Neural cell (in vitro differentiated cells): ENCODE measurements around the gene C1orf21. TPM values are rescaled to one million over a fixed set of nuclear protein-coding genes. Genes with fewer than 3 reads are reported as not detected.

Experiments
- H2AFZ ChIP-seq: fragments of 200-600, 300-800 bp; sonication (generic), shearing (Covaris generic); 2 replicates; pipeline ENCODE4 v1.6.0; 2014; ENCODE audit warnings: low read depth, mild to moderate bottlenecking, antibody characterized with exemption, low read length, moderate library complexity
- H3F3A ChIP-seq: fragments of 200-600 bp; shearing (Covaris generic); 2 replicates; pipeline ENCODE4 v1.6.1; 2016; ENCODE audit warnings: mild to moderate bottlenecking, moderate library complexity, mixed read lengths, antibody characterized with exemption, low read length; ENCODE audit not compliant: insufficient read depth, poor library complexity, severe bottlenecking
- H3K27ac ChIP-seq: fragments of 200-600, 300-800 bp; sonication (generic), shearing (Covaris generic); 2 replicates; pipeline ENCODE4 v1.5.1; 2014; ENCODE audit warnings: mild to moderate bottlenecking, low read length, moderate library complexity
- H3K27me3 ChIP-seq: fragments of 300-800, 200-600 bp; sonication (generic), shearing (Covaris generic); 2 replicates; pipeline ENCODE4 v1.6.0; 2014; ENCODE audit warnings: mild to moderate bottlenecking, low read depth, low read length, moderate library complexity; ENCODE audit not compliant: insufficient read depth
- H3K36me3 ChIP-seq: fragments of 300-800, 200-600 bp; sonication (generic), shearing (Covaris generic); 2 replicates; pipeline ENCODE4 v1.5.1; 2014; ENCODE audit warnings: mild to moderate bottlenecking, antibody characterized with exemption, low read length, moderate library complexity; ENCODE audit not compliant: insufficient read depth
- H3K4me2 ChIP-seq: fragments of 300-800, 200-600 bp; sonication (generic), shearing (Covaris generic); 2 replicates; pipeline ENCODE4 v1.6.0; 2014; ENCODE audit warnings: mild to moderate bottlenecking, low read length
- H3K4me3 ChIP-seq: fragments of 300-800, 200-600 bp; sonication (generic), shearing (Covaris generic); 2 replicates; pipeline ENCODE4 v1.5.1; 2014; ENCODE audit warnings: mild to moderate bottlenecking, low read length, moderate library complexity
- H3K79me2 ChIP-seq: fragments of 200-600 bp; shearing (Covaris generic); replicated peaks from 2 replicates; pipeline ENCODE4 v1.6.0; 2014; ENCODE audit warnings: mild to moderate bottlenecking, low read length, moderate library complexity; ENCODE audit not compliant: insufficient read depth
- H3K9ac ChIP-seq: fragments of 300-800, 200-600 bp; sonication (generic), shearing (Covaris generic); 2 replicates; pipeline ENCODE4 v1.6.1; 2016; ENCODE audit warnings: mild to moderate bottlenecking, low read length, mixed read lengths
- H3K9me2 ChIP-seq: fragments of 200-600 bp; shearing (Covaris generic); 2 replicates; pipeline ENCODE4 v1.6.1; 2016; ENCODE audit warnings: mild to moderate bottlenecking, low read length, mixed read lengths; ENCODE audit not compliant: insufficient read depth
- H3K9me3 ChIP-seq: fragments of 200-600, 300-800 bp; sonication (generic), shearing (Covaris generic); 2 replicates; pipeline ENCODE4 v1.6.1; 2016; ENCODE audit warnings: mild to moderate bottlenecking, mixed run types, low read length, moderate library complexity, mixed read lengths
- H4K20me1 ChIP-seq: fragments of 200-600 bp; shearing (Covaris generic); 2 replicates; pipeline ENCODE4 v1.6.1; 2016; ENCODE audit warnings: mild to moderate bottlenecking, mixed run types; ENCODE audit not compliant: insufficient read depth
- EP300 ChIP-seq: fragments of 450-650 bp; conservative IDR thresholded peaks from 2 replicates; pipeline ENCODE4 v1.6.1; 2014; ENCODE audit warnings: antibody characterized with exemption, mild to moderate bottlenecking, moderate library complexity; ENCODE audit not compliant: poor library complexity, severe bottlenecking
- EZH2 ChIP-seq: fragments of 200-600, 300-800 bp; shearing (Covaris generic), sonication (generic); IDR thresholded peaks from 2 replicates; pipeline ENCODE4 v1.6.1; 2014; ENCODE audit warnings: antibody characterized with exemption, low read length, borderline replicate concordance, mild to moderate bottlenecking; ENCODE audit not compliant: insufficient read depth, poor library complexity, severe bottlenecking
- MXI1 ChIP-seq: fragments of 450-650 bp; conservative IDR thresholded peaks from 2 replicates; pipeline ENCODE4 v1.6.1; 2014; ENCODE audit warnings: antibody characterized with exemption, mild to moderate bottlenecking; ENCODE audit not compliant: poor library complexity, severe bottlenecking
- POLR2AphosphoS5 ChIP-seq: IDR thresholded peaks from 2 replicates; pipeline ENCODE4 v1.6.1; 2012
- RAD21 ChIP-seq: fragments of 450-650 bp; conservative IDR thresholded peaks from 2 replicates; pipeline ENCODE4 v1.6.1; 2014; ENCODE audit warnings: antibody characterized with exemption, mild to moderate bottlenecking, moderate library complexity
- SMC3 ChIP-seq: fragments of 450-650 bp; conservative IDR thresholded peaks from 2 replicates; pipeline ENCODE4 v1.6.1; 2014; ENCODE audit warnings: antibody characterized with exemption, mild to moderate bottlenecking, moderate library complexity; ENCODE audit not compliant: poor library complexity
- TAF1 ChIP-seq: IDR thresholded peaks from 2 replicates; pipeline ENCODE4 v1.6.1; 2012; ENCODE audit warnings: low read depth
- polyA plus RNA-seq: library from polyadenylated mRNA; depleted of rRNA; stranded (reverse); fragments of >200 nt; gene quantifications from 2 replicates; pipeline ENCODE4 v1.2.3, GENCODE V29; 2014
- TF ChIP-seq, protein P1 (sequence below): fragments of 450-650 bp; IDR thresholded peaks from 2 replicates; pipeline ENCODE4 v1.5.1; 2014; ENCODE audit warnings: antibody characterized with exemption, mild to moderate bottlenecking, moderate library complexity; ENCODE audit not compliant: poor library complexity, severe bottlenecking
- TF ChIP-seq, protein P2 (sequence below): IDR thresholded peaks from 2 replicates; pipeline ENCODE4 v1.6.1; 2012; ENCODE audit warnings: borderline replicate concordance

C1orf21 gene
- polyA plus RNA-seq, 1 donor from 2014 or later, result 21.1 TPM

DNA sequence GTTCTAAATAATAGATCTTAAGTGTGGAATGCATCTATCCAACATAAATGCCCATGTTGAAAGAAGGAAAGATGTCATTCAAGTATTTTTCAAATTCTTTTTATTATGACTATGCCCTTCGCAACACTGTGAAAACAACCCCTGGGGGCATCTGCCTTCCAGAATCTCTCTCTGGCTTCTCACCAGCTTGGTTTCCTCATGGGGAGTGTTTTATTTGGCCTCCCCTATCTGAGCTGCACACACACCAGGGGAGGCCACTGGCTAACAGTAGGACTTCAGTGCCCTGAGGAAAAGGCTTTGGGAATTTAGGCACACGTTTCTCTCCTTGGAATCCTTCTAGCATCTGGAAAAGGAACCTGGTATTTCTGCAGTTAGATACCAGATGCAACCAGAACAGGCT lies 237.2 kb downstream of the C1orf21 start:
- H3K4me3 ChIP-seq, result no peak overlapping the region
- H2AFZ ChIP-seq, result no peak overlapping the region
- no peaks in the 10 kb centered on the region for H3K79me2 ChIP-seq
- H3K9me2 ChIP-seq, result no peaks in the 10 kb centered on the region
- no peaks in the 10 kb centered on the region for H4K20me1 ChIP-seq
- no peaks in the 10 kb centered on the region for H3K36me3 ChIP-seq
- no peaks in the 10 kb centered on the region for H3F3A ChIP-seq
- no peak overlapping the region for H3K27ac ChIP-seq
- no peak overlapping the region for H3K4me2 ChIP-seq
- no peak overlapping the region for H3K9ac ChIP-seq
- H3K9me3 ChIP-seq, result no peaks in the 10 kb centered on the region
- no peaks in the 10 kb centered on the region for H3K27me3 ChIP-seq
- no peak for TF ChIP-seq EZH2
- TF ChIP-seq, protein P1, sequence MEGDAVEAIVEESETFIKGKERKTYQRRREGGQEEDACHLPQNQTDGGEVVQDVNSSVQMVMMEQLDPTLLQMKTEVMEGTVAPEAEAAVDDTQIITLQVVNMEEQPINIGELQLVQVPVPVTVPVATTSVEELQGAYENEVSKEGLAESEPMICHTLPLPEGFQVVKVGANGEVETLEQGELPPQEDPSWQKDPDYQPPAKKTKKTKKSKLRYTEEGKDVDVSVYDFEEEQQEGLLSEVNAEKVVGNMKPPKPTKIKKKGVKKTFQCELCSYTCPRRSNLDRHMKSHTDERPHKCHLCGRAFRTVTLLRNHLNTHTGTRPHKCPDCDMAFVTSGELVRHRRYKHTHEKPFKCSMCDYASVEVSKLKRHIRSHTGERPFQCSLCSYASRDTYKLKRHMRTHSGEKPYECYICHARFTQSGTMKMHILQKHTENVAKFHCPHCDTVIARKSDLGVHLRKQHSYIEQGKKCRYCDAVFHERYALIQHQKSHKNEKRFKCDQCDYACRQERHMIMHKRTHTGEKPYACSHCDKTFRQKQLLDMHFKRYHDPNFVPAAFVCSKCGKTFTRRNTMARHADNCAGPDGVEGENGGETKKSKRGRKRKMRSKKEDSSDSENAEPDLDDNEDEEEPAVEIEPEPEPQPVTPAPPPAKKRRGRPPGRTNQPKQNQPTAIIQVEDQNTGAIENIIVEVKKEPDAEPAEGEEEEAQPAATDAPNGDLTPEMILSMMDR, result no peak
- TF ChIP-seq EP300, result no peak
- TF ChIP-seq SMC3, result no peak
- no peak for TF ChIP-seq RAD21
- no peak for TF ChIP-seq MXI1
- TF ChIP-seq, protein P2, sequence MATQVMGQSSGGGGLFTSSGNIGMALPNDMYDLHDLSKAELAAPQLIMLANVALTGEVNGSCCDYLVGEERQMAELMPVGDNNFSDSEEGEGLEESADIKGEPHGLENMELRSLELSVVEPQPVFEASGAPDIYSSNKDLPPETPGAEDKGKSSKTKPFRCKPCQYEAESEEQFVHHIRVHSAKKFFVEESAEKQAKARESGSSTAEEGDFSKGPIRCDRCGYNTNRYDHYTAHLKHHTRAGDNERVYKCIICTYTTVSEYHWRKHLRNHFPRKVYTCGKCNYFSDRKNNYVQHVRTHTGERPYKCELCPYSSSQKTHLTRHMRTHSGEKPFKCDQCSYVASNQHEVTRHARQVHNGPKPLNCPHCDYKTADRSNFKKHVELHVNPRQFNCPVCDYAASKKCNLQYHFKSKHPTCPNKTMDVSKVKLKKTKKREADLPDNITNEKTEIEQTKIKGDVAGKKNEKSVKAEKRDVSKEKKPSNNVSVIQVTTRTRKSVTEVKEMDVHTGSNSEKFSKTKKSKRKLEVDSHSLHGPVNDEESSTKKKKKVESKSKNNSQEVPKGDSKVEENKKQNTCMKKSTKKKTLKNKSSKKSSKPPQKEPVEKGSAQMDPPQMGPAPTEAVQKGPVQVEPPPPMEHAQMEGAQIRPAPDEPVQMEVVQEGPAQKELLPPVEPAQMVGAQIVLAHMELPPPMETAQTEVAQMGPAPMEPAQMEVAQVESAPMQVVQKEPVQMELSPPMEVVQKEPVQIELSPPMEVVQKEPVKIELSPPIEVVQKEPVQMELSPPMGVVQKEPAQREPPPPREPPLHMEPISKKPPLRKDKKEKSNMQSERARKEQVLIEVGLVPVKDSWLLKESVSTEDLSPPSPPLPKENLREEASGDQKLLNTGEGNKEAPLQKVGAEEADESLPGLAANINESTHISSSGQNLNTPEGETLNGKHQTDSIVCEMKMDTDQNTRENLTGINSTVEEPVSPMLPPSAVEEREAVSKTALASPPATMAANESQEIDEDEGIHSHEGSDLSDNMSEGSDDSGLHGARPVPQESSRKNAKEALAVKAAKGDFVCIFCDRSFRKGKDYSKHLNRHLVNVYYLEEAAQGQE, result no peak
- no peak for TF ChIP-seq TAF1
- no peak for TF ChIP-seq POLR2AphosphoS5

DNA sequence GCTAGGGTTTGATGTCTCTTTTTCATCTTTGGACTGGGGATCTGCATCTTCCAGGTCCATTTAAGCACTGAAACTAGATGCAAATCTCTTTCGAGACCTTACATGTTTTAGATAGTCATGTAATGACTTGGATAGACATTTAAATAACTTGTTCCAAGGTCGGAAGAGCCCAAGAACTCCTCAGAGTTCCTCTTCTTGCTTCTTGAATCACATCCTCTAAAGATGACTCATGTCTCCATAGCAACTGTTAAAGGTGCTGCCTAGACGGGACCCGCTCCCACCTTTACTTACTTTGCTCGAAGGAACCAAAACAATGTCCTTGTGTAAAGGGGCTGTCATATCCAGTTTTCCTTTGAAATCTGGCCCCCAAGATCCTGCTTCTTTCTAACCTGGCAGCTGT lies 237.8 kb downstream of the C1orf21 start:
- Histone ChIP-seq H3K27ac (no peak overlapping the region), H4K20me1 (no peaks in the 10 kb centered on the region), H3K9me2 (no peaks in the 10 kb centered on the region), H3K27me3 (no peaks in the 10 kb centered on the region), H3K9me3 (no peaks in the 10 kb centered on the region), H3K4me3 (no peak overlapping the region), H3K79me2 (no peaks in the 10 kb centered on the region), H3K9ac (no peak overlapping the region), H2AFZ (no peak overlapping the region), H3K36me3 (no peaks in the 10 kb centered on the region), H3F3A (no peaks in the 10 kb centered on the region), H3K4me2 (no peak overlapping the region)
- TF ChIP-seq, protein P1, result no peak
- no peak for TF ChIP-seq RAD21
- TF ChIP-seq SMC3, result no peak
- no peak for TF ChIP-seq POLR2AphosphoS5
- TF ChIP-seq EZH2, result no peak
- TF ChIP-seq MXI1, result no peak
- TF ChIP-seq EP300, result no peak
- TF ChIP-seq, protein P2, result no peak
- TF ChIP-seq TAF1, result no peak
